ENCODE measurements around the gene MMP21. TPM values are rescaled to one million over a fixed set of nuclear protein-coding genes. Genes with fewer than 3 reads are reported as not detected.

MMP21 gene
- total RNA-seq, 1 experiment from 2014 or later, result not detected

DNA sequence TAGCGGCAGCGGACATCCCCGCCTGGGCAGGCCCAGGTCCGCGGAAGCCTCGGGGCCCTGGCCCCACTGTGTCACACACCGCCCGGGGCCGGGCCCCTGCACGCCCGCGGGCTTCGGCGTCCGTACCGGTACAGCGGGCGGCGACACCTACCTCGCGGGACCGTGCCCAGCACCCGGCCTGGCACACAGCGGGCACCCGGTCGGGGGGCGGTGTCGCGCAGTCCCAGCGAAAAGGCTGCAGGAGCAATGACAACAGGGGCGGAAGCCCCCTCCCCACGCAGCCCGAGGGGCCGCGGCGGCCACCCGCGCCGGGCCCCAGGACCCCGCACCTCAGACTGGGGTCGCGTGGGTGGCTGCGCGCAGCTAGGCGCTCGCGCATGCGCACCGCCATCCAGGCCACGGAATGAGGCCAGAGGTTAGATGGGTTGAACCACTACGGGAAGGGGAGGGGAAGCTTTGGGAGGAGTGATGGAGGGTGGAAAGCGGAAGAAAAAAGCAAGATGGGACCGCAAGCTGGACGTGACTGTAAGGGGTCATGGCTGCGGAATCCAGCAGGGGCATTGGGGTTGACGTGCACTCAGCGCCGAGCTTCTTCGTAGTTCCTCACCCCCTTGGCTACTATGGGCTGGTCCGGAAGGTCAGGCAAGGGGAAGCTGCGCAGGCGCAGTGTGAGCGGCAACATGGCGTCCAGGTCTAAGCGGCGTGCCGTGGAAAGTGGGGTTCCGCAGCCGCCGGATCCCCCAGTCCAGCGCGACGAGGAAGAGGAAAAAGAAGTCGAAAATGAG is 47.4 kb upstream of the MMP21 start, which contains the start of the genes BCCIP and UROS:
Gene BCCIP (plus strand): TSS at position 669 of the 785 bp plus-strand sequence. CDS start 12 bp downstream, at position 681.
Gene UROS (minus strand): TSS at position 381 of the 785 bp plus-strand sequence. CDS start 6,759 bp downstream, outside the sequence.
- Histone ChIP-seq H3K36me3 (ENCODE audit: control insufficient read depth, insufficient read depth, low read length) (no peaks in the 10 kb centered on the region), H3K4me3 (ENCODE audit: low read depth, low read length) (peak within 1 kb of the TSS; percentile 73), H3K4me1 (peaks cover 4% of the 10 kb centered on the region; the same call in 1 of the 2 replicates), H3K9me3 (no peaks in the 10 kb centered on the region), H3K27me3 (replicated peaks; ENCODE audit: control insufficient read depth, insufficient read depth, low read length) (no peaks in the 10 kb centered on the region)
- BruUV-seq (replicated peaks), result no TSS peak
- TF ChIP-seq, protein P1, sequence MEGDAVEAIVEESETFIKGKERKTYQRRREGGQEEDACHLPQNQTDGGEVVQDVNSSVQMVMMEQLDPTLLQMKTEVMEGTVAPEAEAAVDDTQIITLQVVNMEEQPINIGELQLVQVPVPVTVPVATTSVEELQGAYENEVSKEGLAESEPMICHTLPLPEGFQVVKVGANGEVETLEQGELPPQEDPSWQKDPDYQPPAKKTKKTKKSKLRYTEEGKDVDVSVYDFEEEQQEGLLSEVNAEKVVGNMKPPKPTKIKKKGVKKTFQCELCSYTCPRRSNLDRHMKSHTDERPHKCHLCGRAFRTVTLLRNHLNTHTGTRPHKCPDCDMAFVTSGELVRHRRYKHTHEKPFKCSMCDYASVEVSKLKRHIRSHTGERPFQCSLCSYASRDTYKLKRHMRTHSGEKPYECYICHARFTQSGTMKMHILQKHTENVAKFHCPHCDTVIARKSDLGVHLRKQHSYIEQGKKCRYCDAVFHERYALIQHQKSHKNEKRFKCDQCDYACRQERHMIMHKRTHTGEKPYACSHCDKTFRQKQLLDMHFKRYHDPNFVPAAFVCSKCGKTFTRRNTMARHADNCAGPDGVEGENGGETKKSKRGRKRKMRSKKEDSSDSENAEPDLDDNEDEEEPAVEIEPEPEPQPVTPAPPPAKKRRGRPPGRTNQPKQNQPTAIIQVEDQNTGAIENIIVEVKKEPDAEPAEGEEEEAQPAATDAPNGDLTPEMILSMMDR (IDR thresholded peaks at IDR 0.05; ENCODE audit: insufficient read depth in 1 of 2, low read depth in 1 of 2, low read length in 1 of 2, severe bottlenecking in 1 of 2, unreplicated experiment in 1 of 2), result no peak
- peak; percentile 91 for DNase-seq
- Mint-ChIP-seq H3K27me3 (ENCODE audit: insufficient read depth, unreplicated experiment) (no peaks in the 10 kb centered on the region), H3K4me3 (ENCODE audit: unreplicated experiment) (no peak within 1 kb of the TSS), H3K27ac (ENCODE audit: unreplicated experiment) (no peak within 1 kb of the TSS), H3K36me3 (ENCODE audit: insufficient read depth, unreplicated experiment) (peaks cover 20% of the 10 kb centered on the region), H3K9me3 (ENCODE audit: unreplicated experiment) (no peaks in the 10 kb centered on the region), H3K4me1 (ENCODE audit: low read depth, unreplicated experiment) (peaks cover 12% of the 10 kb centered on the region)
- intact Hi-C loops (cut with micrococcal nuclease; ENCODE audit: unreplicated experiment), result no loop called here
- CTCF ChIA-PET, result interaction anchor here (0.6 kb wide), 2 partner anchors 74 to 1253 kb away, joined by 3 to 7 read pairs; no protein-coding TSS in a partner anchor
- POLR2A ChIA-PET, result interaction anchor here (0.8 to 1.2 kb wide), 2 partner anchors 59 to 104 kb away, joined by 3 to 7 read pairs; partner anchors contain the start of gene EDRF1

DNA sequence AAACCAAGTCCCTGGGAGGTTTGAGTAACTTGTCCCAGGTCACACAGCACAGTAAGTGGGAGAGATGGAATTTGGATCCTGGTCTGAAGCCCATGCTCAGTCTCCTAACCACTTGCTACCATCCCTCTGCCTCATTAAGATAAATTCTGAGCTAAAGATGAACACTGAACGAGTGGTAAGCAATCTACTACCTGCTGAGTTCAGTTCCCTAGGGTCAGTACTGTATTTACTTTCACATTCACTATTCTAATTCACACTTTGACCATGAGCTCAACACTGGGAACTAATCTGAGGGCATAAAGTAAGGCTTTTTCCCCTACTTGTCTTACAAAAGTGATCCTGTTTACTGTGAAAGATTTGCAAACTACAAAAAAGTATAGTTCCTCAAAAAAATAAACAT is 45.1 kb upstream of the MMP21 start:
- Mint-ChIP-seq H3K36me3 (ENCODE audit: insufficient read depth, unreplicated experiment) (peaks cover 4% of the 10 kb centered on the region), H3K27me3 (ENCODE audit: insufficient read depth, unreplicated experiment) (no peaks in the 10 kb centered on the region), H3K27ac (ENCODE audit: unreplicated experiment) (no peak overlapping the region), H3K4me3 (ENCODE audit: unreplicated experiment) (no peak overlapping the region), H3K4me1 (ENCODE audit: low read depth, unreplicated experiment) (no peaks in the 10 kb centered on the region), H3K9me3 (ENCODE audit: unreplicated experiment) (no peaks in the 10 kb centered on the region)
- ChIA-PET POLR2A (no interaction called here), CTCF (no interaction called here)
- no peak for DNase-seq
- TF ChIP-seq, protein P1 (IDR thresholded peaks at IDR 0.05; ENCODE audit: insufficient read depth in 1 of 2, low read depth in 1 of 2, low read length in 1 of 2, severe bottlenecking in 1 of 2, unreplicated experiment in 1 of 2), result no peak
- no peak overlapping the region for H3K4me3 ChIP-seq (ENCODE audit: low read depth, low read length)
- H3K27me3 ChIP-seq (replicated peaks; ENCODE audit: control insufficient read depth, insufficient read depth, low read length), result no peaks in the 10 kb centered on the region
- no peaks in the 10 kb centered on the region for H3K9me3 ChIP-seq
- no peaks in the 10 kb centered on the region; the same call in 1 of the 2 replicates for H3K36me3 ChIP-seq (ENCODE audit: control insufficient read depth, insufficient read depth, low read length)
- H3K4me1 ChIP-seq, result peaks cover 4% of the 10 kb centered on the region; the same call in 1 of the 2 replicates
- intact Hi-C loops (cut with micrococcal nuclease; ENCODE audit: unreplicated experiment), result no loop called here
- no TSS peak for BruUV-seq (replicated peaks)

DNA sequence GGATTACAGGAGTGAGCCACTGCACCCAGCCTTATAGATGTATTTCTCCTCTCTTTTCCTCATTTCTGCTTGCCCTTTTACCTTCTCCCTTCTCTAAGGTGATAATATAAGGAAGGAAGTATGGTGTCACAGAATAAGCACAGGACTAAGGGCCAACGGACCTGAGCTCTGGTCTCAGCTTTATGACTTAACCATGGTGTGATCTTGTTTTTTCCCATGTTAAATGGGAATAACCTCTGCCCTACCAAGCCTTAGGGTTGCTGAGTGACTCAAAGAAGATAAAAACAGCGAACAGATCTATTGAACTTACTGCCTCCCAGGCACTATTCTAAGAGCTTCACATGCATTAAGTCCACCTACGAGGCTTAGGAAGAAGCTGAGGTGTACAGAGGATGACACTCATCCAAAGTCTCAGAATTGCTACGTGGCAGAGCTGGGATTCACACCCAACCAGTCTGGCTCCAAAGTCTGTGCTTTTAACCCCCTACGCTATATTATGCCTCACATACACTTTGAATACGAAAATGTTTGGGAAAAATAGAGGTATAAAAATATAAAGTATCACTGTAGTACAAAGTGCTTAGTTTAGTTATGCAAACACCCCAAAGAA is 41.8 kb upstream of the MMP21 start:
- H3K4me3 ChIP-seq (ENCODE audit: low read depth, low read length), result no peak overlapping the region
- no peaks in the 10 kb centered on the region for H3K4me1 ChIP-seq
- ChIA-PET CTCF (no interaction called here), POLR2A (interaction anchor here (0.6 kb wide), 1 partner anchor 65 kb away, joined by 7 read pairs; no protein-coding TSS in a partner anchor)
- intact Hi-C loops (cut with micrococcal nuclease; ENCODE audit: unreplicated experiment), result no loop called here
- TF ChIP-seq, protein P1 (IDR thresholded peaks at IDR 0.05; ENCODE audit: insufficient read depth in 1 of 2, low read depth in 1 of 2, low read length in 1 of 2, severe bottlenecking in 1 of 2, unreplicated experiment in 1 of 2), result no peak
- no peaks in the 10 kb centered on the region for H3K4me1 Mint-ChIP-seq (ENCODE audit: low read depth, unreplicated experiment)
- H3K9me3 Mint-ChIP-seq (ENCODE audit: unreplicated experiment), result no peaks in the 10 kb centered on the region
- H3K36me3 Mint-ChIP-seq (ENCODE audit: insufficient read depth, unreplicated experiment), result peaks cover 4% of the 10 kb centered on the region
- H3K4me3 Mint-ChIP-seq (ENCODE audit: unreplicated experiment), result no peak overlapping the region
- no peak overlapping the region for H3K27ac Mint-ChIP-seq (ENCODE audit: unreplicated experiment)
- H3K27me3 ChIP-seq (replicated peaks; ENCODE audit: control insufficient read depth, insufficient read depth, low read length), result no peaks in the 10 kb centered on the region
- no TSS peak for BruUV-seq (replicated peaks)
- no peak for DNase-seq
- H3K9me3 ChIP-seq, result no peaks in the 10 kb centered on the region
- peaks cover 2% of the 10 kb centered on the region for H3K36me3 ChIP-seq (ENCODE audit: control insufficient read depth, insufficient read depth, low read length)
- H3K27me3 Mint-ChIP-seq (ENCODE audit: insufficient read depth, unreplicated experiment), result no peaks in the 10 kb centered on the region

Data from Caco-2 (cell line).